SK-N-MC (cell line): ENCODE results near the gene TMEM11.

Source experiments
- DNase-seq: peaks from one replicate; pipeline ENCODE4 v3.0.0-alpha.2; 2011; ENCODE audit warnings: low read depth, low spot score
- H3K27ac ChIP-seq: fragments of 200-600 bp; sonication (generic); 2 replicates; pipeline ENCODE4 v1.5.1; 2016; ENCODE audit warnings: mixed run types
- H3K36me3 ChIP-seq: fragments of 200-600 bp; sonication (generic); 2 replicates; pipeline ENCODE4 v1.6.1; 2017; ENCODE audit warnings: antibody characterized with exemption, low read length, mixed read lengths; ENCODE audit not compliant: insufficient read depth
- H3K4me3 ChIP-seq: fragments of 200-600 bp; sonication (generic); 2 replicates; pipeline ENCODE4 v1.5.1; 2016
- H3K9ac ChIP-seq: fragments of 200-600 bp; sonication (generic); 2 replicates; pipeline ENCODE4 v1.8.0; 2017; ENCODE audit warnings: mixed run types, mixed read lengths; ENCODE audit not compliant: insufficient read length
- H3K9me3 ChIP-seq: fragments of 200-600 bp; sonication (generic); 2 replicates; pipeline ENCODE4 v1.6.1; 2017; ENCODE audit warnings: low read depth, mild to moderate bottlenecking, antibody characterized with exemption, low read length, moderate library complexity, mixed read lengths
- EZH2 ChIP-seq: fragments of 200-600 bp; sonication (generic); IDR thresholded peaks from one replicate; pipeline ENCODE4 v1.6.1; 2017; ENCODE audit warnings: antibody characterized with exemption
- FOXP2 ChIP-seq: optimal IDR thresholded peaks from 2 replicates; pipeline ENCODE3; 2011; ENCODE audit warnings: mild to moderate bottlenecking, moderate library complexity; ENCODE audit not compliant: insufficient read depth; ENCODE audit errors: extremely low read length, control extremely low read depth
- POLR2AphosphoS5 ChIP-seq: IDR thresholded peaks from 2 replicates; pipeline ENCODE4 v1.6.1; 2012; ENCODE audit warnings: mild to moderate bottlenecking, low read depth, low read length, borderline replicate concordance

TMEM11 gene

DNA sequence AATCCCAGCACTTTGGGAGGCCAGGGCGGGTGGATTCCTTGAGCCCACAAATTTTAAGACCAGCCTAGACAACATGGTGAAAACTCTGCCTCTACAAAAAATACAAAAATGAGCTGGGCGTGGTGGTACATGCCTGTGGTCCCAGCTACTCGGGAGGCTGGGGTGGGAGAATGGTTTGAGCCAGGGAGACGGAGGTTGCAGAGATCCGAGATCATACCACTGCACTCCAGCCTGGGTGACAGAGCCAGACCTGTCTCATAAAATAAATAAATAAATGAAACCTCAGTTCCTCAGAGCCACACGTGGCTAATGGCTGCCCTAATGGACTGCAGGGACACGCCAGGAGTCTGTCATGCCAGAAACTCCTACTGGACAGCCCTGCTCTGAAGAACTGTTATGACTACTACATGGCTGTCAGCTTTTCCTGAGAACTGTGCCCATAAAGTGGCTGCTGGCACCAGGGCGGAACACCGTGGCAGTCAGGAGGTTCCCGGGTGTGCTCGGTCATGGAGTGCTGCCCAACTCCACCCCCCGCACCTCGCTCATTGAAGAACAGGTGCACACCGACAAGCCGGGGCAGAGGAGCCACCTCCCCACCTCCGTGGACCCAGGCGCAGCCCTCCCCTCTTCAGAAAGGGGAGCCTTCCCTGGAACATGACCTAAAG lies 4.3 kb downstream of the TMEM11 start:
- Histone ChIP-seq H3K9me3 (no peaks in the 10 kb centered on the region), H3K27ac (no peak overlapping the region), H3K9ac (no peak overlapping the region), H3K4me3 (no peak overlapping the region), H3K36me3 (peaks cover 31% of the 10 kb centered on the region; the same call in 1 of the 2 replicates)
- no peak for DNase-seq
- no peak for TF ChIP-seq EZH2
- TF ChIP-seq POLR2AphosphoS5, result no peak
- TF ChIP-seq FOXP2, result no peak

DNA sequence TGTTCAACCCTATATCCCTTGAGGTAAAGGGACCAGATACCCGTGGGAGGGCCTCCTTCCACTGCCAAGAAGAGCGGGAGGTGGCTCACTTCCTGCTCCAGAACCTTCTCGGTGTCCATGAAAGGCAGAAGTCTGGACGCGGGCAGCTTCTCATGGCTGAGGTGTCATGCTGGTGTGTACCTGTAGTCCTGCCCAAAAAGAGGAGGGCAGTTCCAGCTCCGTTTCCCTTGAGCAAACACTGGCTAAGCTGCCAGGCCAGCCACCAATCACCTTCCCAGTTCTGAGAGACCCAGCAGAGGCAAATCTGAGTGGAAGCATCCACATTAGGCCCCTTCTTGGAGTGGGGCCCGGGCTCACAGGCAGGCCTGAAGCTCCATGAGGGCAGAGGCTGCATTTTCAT lies 5.6 kb downstream of the TMEM11 start:
- Histone ChIP-seq H3K9ac (no peak overlapping the region), H3K36me3 (peaks cover 31% of the 10 kb centered on the region; the same call in 1 of the 2 replicates), H3K9me3 (no peaks in the 10 kb centered on the region), H3K27ac (no peak overlapping the region), H3K4me3 (no peak overlapping the region)
- TF ChIP-seq EZH2 (no peak), POLR2AphosphoS5 (no peak), FOXP2 (no peak)
- DNase-seq, result no peak

DNA sequence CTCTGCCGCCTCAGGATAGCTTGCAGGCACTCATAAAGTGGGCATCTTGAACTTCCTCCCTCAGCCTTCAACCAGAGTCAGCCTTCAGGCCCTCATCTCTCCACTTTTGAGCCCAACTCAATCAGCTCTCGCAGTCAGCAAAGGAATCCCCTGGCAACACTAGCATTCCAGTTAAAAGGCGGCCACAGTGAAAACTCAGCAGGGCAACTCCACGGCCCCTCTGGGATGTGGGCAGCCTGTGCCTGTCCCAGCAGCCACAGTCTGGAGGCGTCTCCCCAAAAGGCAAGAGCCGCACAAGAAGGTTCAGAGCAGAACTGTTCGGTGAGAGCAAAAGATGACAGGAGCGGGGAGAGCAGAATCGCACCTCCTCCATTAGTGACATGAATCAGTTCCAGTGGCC lies 9.0 kb downstream of the TMEM11 start:
- H3K4me3 ChIP-seq, result no peak overlapping the region
- H3K36me3 ChIP-seq, result peaks cover 17% of the 10 kb centered on the region; the same call in 1 of the 2 replicates
- no peak overlapping the region for H3K27ac ChIP-seq
- H3K9me3 ChIP-seq, result no peaks in the 10 kb centered on the region
- H3K9ac ChIP-seq, result no peak overlapping the region
- DNase-seq, result no peak
- TF ChIP-seq FOXP2 (no peak), EZH2 (no peak), POLR2AphosphoS5 (no peak)

DNA sequence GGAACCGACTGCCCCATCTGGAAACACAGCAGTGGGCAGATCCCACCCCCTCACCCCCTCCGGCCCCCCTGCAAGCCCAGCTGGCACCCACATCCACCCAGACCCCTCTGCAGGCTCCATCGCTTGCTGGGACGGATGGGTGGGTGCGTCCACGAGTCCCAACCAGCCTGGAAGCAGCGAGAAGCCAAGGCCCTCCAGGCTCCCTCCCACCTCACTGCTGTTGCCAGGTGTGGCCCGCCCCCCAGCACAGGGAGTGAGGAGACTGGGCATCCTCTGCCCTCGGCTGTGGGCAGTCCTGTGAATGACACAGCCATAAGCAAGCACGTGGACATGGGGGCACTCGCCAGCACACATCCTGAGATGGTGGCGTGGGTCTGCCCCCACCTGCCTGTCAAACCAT lies 11.4 kb downstream of the TMEM11 start:
- Histone ChIP-seq H3K27ac (no peak overlapping the region), H3K4me3 (no peak overlapping the region), H3K9ac (no peak overlapping the region), H3K9me3 (no peaks in the 10 kb centered on the region), H3K36me3 (peaks cover 10% of the 10 kb centered on the region; the same call in 1 of the 2 replicates)
- no peak for TF ChIP-seq FOXP2
- TF ChIP-seq POLR2AphosphoS5, result no peak
- TF ChIP-seq EZH2, result no peak
- no peak for DNase-seq

DNA sequence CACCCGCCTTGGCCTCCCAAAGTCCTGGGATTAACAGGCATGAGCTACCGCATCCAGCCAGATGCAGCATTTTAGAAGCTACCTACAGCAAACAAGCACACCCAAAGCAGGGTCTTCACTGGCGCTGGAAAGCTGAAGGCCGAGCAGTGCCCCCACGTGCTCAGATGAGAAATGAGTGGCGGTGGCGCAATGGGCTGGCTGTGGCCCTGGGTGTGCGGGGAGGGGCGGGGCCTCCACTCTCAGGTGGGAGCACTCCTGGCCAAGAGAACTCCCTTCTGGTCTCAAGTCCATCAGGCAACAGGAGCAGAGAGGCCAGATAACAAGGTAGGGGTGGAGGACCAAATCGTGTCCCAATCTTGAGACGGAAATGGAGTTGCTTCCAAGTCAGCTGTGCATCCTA lies 12.1 kb downstream of the TMEM11 start:
- H3K4me3 ChIP-seq, result no peak overlapping the region
- H3K27ac ChIP-seq, result no peak overlapping the region
- peaks cover 15% of the 10 kb centered on the region; the same call in 1 of the 2 replicates for H3K36me3 ChIP-seq
- H3K9ac ChIP-seq, result no peak overlapping the region
- H3K9me3 ChIP-seq, result no peaks in the 10 kb centered on the region
- no peak for TF ChIP-seq FOXP2
- no peak for TF ChIP-seq EZH2
- TF ChIP-seq POLR2AphosphoS5, result no peak
- DNase-seq, result no peak

DNA sequence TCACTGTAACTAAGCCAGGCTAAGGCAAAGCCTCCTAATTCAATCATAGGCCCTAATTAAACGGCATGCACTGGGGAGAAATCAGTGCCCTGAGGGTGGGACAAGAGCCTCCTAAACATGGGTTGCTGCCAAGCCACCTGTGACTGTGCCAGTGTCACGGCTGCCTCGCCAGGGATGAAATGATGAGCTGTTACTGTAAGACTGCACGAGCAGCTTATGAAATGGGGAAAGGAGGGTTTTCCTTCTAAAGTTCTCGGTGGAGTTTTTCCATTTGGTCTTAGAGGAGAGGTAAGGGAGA lies 12.7 kb downstream of the TMEM11 start:
- DNase-seq, result no peak
- no peak overlapping the region for H3K27ac ChIP-seq
- TF ChIP-seq POLR2AphosphoS5, result no peak
- no peak for TF ChIP-seq EZH2
- TF ChIP-seq FOXP2, result no peak
- no peak overlapping the region for H3K9ac ChIP-seq
- H3K4me3 ChIP-seq, result no peak overlapping the region
- H3K36me3 ChIP-seq, result peaks cover 15% of the 10 kb centered on the region; the same call in 1 of the 2 replicates
- no peaks in the 10 kb centered on the region for H3K9me3 ChIP-seq

DNA sequence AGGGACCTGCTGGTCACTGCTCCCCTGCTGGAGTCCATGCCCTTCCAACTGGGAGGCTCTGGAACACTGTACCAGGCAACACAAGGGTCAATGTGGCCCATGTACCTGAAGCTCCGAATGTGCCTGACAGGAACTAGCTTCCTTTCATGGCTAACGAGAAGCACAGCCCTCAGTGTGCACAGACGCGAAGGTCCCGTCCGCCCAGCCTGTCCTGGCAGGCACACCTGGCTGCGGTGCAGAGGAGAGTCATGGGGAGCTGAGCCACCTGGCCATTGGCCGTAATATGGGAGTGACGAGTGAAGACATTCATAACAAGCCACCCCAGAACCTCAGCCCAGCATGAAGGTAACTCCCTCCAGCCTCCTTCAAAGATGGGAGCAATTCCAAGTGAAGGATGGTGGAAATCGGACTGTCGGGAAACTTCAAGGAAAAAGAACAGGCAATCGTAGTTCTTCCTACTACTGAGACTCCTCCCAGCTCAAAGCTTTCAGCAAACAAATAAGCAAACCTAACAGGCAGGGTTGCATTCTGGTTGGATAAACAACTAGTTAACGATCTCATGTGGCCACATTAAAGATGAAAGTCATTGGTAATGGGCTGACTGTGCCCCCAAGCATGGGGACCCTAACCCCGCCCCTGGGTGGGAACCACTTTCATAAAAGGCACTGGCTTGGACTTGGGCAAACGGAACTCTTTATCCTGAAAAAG lies 13.2 kb downstream of the TMEM11 start:
- DNase-seq, result no peak
- TF ChIP-seq POLR2AphosphoS5 (no peak), FOXP2 (no peak), EZH2 (no peak)
- H3K9ac ChIP-seq, result no peak overlapping the region
- H3K27ac ChIP-seq, result no peak overlapping the region
- H3K4me3 ChIP-seq, result no peak overlapping the region
- no peaks in the 10 kb centered on the region for H3K9me3 ChIP-seq
- peaks cover 15% of the 10 kb centered on the region; the same call in 1 of the 2 replicates for H3K36me3 ChIP-seq

DNA sequence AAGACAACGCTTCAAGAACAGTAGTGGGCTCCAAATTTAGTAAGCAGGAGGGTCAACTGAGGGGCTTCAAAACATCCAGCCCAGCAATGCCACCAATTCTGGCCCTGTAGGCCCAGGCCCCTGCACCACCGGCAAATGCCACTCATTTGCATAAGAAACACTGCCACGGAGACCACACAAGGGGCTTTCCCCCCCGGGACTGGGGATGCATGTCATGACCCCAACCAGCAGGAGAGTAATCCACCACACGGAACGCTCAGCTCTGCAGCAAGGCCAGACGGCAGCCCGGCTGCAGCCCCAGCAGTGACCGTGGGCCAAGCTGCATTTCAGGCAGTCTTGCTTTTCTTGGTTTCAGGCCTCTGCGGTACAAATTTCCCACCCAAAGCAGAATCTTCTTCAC lies 14.1 kb downstream of the TMEM11 start:
- Histone ChIP-seq H3K27ac (no peak overlapping the region), H3K36me3 (peaks cover 15% of the 10 kb centered on the region; the same call in 1 of the 2 replicates), H3K4me3 (no peak overlapping the region), H3K9me3 (no peaks in the 10 kb centered on the region), H3K9ac (no peak overlapping the region)
- DNase-seq, result no peak
- TF ChIP-seq POLR2AphosphoS5, result no peak
- TF ChIP-seq FOXP2, result no peak
- TF ChIP-seq EZH2, result no peak

DNA sequence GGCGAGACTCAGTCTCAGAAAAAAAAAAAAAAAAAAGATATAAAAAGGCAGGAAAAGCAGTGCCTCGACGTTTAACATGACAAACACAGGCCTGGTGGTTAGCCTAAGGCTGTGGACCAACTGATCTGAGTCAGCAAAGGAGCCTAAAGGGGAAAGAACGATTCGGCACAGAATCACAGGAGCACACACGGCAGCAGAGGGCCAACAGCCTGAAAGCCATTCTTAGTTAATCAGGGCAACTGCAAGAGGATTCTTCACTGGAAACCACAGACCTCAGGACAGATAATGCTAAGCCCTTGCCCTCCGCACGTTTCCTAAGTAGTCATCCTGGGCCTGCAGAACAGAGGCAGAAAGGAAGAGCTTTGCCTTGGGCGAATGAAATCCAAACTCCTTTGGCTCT lies 14.7 kb downstream of the TMEM11 start:
- Histone ChIP-seq H3K9ac (no peak overlapping the region), H3K36me3 (peaks cover 15% of the 10 kb centered on the region; the same call in 1 of the 2 replicates), H3K4me3 (no peak overlapping the region), H3K27ac (peak overlapping the region; percentile 50; the same call in 1 of the 2 replicates), H3K9me3 (no peaks in the 10 kb centered on the region)
- DNase-seq, result no peak
- TF ChIP-seq FOXP2, result no peak
- TF ChIP-seq EZH2, result no peak
- TF ChIP-seq POLR2AphosphoS5, result no peak
